Activated CD8-positive, alpha-beta T cell treated with anti-CD3 and anti-CD28 coated beads for 36 hours (primary cell): ENCODE results near the gene DGKG. TPM values are rescaled to one million over a fixed set of nuclear protein-coding genes. Genes with fewer than 3 reads are reported as not detected.

ENCODE experiments used
- ATAC-seq: fragments of 200-7000 bp; cut with Tn5 transposase; one replicate; pipeline ENCODE4 v1.10.0; 2021; ENCODE audit warnings: mild to moderate bottlenecking, moderate library complexity
- CTCF ChIA-PET: fragments of 350-600 bp; sonication (Branson Sonifier 250); formaldehyde crosslinking; loops from one replicate; lab custom pipeline; 2021; ENCODE audit warnings: antibody characterized with exemption; lab: Charles Lee
- POLR2A ChIA-PET: fragments of 350-600 bp; sonication (Branson Sonifier 250); formaldehyde crosslinking; loops from one replicate; lab custom pipeline; 2021; ENCODE audit warnings: antibody characterized with exemption; lab: Charles Lee
- DNase-seq: peaks from one replicate; pipeline ENCODE4 v3.0.0-alpha.2; 2020
- H3K27ac Mint-ChIP-seq: one replicate; pipeline ENCODE4 v1.8.0; 2021; ENCODE audit warnings: mild to moderate bottlenecking, mixed read lengths
- H3K27me3 Mint-ChIP-seq: one replicate; pipeline ENCODE4 v1.8.0; 2021; ENCODE audit warnings: mixed read lengths
- H3K36me3 Mint-ChIP-seq: one replicate; pipeline ENCODE4 v1.8.0; 2021; ENCODE audit warnings: low read depth, mixed read lengths
- H3K4me1 Mint-ChIP-seq: one replicate; pipeline ENCODE4 v1.8.0; 2021; ENCODE audit warnings: low read depth, mixed read lengths
- H3K4me3 Mint-ChIP-seq: one replicate; pipeline ENCODE4 v1.8.0; 2021; ENCODE audit warnings: mild to moderate bottlenecking, moderate library complexity, mixed read lengths
- H3K9me3 Mint-ChIP-seq: one replicate; pipeline ENCODE4 v1.8.0; 2021; ENCODE audit warnings: mixed read lengths
- intact Hi-C: fragments of 100-400 bp; cut with micrococcal nuclease; formaldehyde crosslinking; loops from one replicate; pipeline ENCODE4 v1.10.0; 2022
- total RNA-seq, 2 experiments: library from RNA; stranded (reverse); gene quantifications; one replicate each; pipeline ENCODE4 v1.2.3, GENCODE V29; 2021
- TF ChIP-seq, protein P1 (sequence below): fragments of 200-600 bp; IDR thresholded peaks from one replicate; pipeline ENCODE4 v1.8.0; 2022; ENCODE audit warnings: antibody characterized with exemption, mild to moderate bottlenecking

DGKG gene
- total RNA-seq, 2 experiments from 2014 or later: 0.18 to 0.36 TPM

DNA sequence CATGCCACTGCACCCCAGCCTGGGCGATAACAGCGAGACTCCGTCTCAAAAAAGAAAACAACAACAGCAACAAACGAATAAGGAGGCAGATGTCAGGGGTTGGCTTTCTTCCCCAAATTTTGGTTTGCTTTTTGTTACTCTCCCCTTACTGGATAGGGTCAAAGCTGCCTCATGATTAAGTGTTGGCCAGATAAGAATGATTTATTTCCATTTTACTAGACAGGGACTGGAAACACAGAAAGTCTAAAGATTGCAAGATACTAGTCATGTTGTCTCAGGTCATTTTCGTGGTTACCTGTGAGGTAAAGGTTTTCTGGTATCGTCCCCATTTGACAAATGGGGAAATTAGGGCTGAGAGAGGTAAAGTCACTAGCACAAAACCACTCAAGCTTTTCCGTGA lies 234.6 kb downstream of the DGKG start:
- DNase-seq (no peak), ATAC-seq (no peak)
- H3K27me3 Mint-ChIP-seq: peaks cover 4% of the 10 kb centered on the region
- H3K4me3 Mint-ChIP-seq: no peak overlapping the region
- H3K36me3 Mint-ChIP-seq: no peaks in the 10 kb centered on the region
- CTCF ChIA-PET: no interaction called here
- no peaks in the 10 kb centered on the region for H3K4me1 Mint-ChIP-seq
- POLR2A ChIA-PET: no interaction called here
- H3K27ac Mint-ChIP-seq: no peak overlapping the region
- intact Hi-C loops: no loop called here
- TF ChIP-seq, protein P1, sequence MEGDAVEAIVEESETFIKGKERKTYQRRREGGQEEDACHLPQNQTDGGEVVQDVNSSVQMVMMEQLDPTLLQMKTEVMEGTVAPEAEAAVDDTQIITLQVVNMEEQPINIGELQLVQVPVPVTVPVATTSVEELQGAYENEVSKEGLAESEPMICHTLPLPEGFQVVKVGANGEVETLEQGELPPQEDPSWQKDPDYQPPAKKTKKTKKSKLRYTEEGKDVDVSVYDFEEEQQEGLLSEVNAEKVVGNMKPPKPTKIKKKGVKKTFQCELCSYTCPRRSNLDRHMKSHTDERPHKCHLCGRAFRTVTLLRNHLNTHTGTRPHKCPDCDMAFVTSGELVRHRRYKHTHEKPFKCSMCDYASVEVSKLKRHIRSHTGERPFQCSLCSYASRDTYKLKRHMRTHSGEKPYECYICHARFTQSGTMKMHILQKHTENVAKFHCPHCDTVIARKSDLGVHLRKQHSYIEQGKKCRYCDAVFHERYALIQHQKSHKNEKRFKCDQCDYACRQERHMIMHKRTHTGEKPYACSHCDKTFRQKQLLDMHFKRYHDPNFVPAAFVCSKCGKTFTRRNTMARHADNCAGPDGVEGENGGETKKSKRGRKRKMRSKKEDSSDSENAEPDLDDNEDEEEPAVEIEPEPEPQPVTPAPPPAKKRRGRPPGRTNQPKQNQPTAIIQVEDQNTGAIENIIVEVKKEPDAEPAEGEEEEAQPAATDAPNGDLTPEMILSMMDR: no peak
- H3K9me3 Mint-ChIP-seq: no peaks in the 10 kb centered on the region

DNA sequence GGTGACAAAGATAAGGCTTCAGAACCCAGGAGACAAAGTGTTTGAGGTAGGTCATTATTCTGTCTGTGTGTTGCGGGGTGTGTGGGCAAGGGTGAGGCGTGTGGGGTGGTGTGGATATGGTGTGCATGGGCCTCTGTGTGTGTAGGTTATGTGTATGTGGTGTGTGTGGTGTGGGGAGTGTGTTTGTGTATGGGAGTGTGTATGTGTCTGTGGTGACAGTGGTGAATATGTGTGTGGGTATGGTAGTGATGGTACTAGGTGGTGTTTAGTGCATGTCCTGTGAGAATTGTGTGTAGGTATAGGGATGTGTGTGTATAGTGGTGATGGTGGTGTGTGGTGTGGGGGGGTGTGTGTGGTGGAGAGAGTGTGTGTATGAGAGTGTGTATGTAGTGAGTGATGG lies 236.9 kb downstream of the DGKG start:
- CTCF ChIA-PET: no interaction called here
- H3K27me3 Mint-ChIP-seq: peaks cover 12% of the 10 kb centered on the region
- H3K4me3 Mint-ChIP-seq: no peak overlapping the region

DNA sequence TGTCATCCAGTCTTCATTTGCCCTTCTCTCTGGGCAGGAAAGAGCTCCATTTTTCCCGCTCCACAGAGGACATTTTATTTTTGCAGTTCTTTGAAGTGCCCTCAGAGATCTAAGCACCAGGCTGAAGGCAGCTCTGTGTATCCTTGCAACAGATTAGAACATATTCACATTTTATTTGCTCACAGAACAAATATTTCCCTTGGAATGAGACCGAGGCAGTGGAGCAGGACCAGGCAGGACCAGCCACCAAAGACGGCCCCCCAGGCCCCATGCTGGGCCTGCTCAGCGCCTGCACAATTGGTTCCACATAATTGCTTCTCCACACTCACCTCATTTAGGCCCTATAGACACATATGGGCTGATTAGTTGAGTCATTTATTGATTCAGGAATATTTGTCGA lies 237.4 kb downstream of the DGKG start:
- ChIA-PET CTCF (no interaction called here), POLR2A (no interaction called here)
- Mint-ChIP-seq H3K27me3 (peaks cover 16% of the 10 kb centered on the region), H3K4me3 (no peak overlapping the region), H3K36me3 (no peaks in the 10 kb centered on the region), H3K9me3 (no peaks in the 10 kb centered on the region), H3K27ac (no peak overlapping the region), H3K4me1 (no peaks in the 10 kb centered on the region)
- TF ChIP-seq, protein P1: no peak
- intact Hi-C loops: no loop called here
- DNase-seq (no peak), ATAC-seq (no peak)

More for the DNA sequence above, 236.9 kb downstream of the DGKG start:
- Mint-ChIP-seq H3K27ac (no peak overlapping the region), H3K4me1 (no peaks in the 10 kb centered on the region), H3K36me3 (no peaks in the 10 kb centered on the region), H3K9me3 (no peaks in the 10 kb centered on the region)
- POLR2A ChIA-PET: no interaction called here
- DNase-seq (no peak), ATAC-seq (no peak)
- TF ChIP-seq, protein P1: no peak
- intact Hi-C loops: no loop called here

DNA sequence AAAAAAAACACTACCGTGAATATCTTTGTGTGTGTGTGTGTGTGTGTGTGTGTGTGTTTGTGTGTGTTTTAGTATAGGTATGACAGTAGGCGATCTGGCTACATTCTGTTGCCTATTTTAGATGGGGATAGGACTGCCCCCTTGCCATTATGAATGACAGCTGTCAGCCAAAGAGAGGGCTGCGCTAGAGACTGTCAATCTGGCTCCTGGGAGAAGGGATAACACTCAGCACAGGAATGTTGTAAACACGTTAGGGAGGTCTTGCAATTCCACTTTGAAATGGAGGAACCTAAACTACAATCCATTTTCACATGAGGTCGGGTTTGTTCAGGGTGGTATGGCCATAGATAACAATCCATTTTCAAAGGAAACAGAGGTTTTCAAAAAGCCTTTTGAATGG lies 239.0 kb downstream of the DGKG start:
- ATAC-seq (no peak), DNase-seq (no peak)
- Mint-ChIP-seq H3K4me1 (no peaks in the 10 kb centered on the region), H3K27me3 (peaks cover 25% of the 10 kb centered on the region), H3K9me3 (no peaks in the 10 kb centered on the region), H3K27ac (no peak overlapping the region), H3K4me3 (no peak overlapping the region), H3K36me3 (no peaks in the 10 kb centered on the region)
- TF ChIP-seq, protein P1: no peak
- ChIA-PET CTCF (no interaction called here), POLR2A (interaction anchor here (0.9 kb wide), 1 partner anchor 186 kb away, joined by 3 read pairs; no protein-coding TSS in a partner anchor)
- intact Hi-C loops: no loop called here

DNA sequence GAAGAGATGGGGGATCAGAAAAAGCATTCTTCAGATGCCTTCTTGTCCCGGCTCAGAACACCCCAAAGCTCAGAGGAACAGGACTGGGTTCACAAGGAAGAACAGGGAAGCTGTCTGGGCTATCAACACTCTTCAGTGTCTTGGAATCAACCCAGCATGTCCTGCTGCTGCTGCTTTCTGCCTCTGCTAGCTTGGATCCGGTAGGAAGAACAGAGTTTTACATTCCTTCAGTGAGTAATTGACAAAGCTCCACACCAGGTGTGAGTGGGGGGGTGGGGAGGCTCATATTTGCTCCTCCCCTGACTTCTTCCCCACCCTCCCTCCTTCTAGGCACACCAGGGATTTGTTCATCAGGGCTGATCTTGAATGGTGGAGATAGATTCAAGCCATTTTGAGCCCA lies 240.1 kb downstream of the DGKG start:
- DNase-seq (no peak), ATAC-seq (no peak)
- TF ChIP-seq, protein P1: no peak
- H3K36me3 Mint-ChIP-seq: no peaks in the 10 kb centered on the region
- no peak overlapping the region for H3K4me3 Mint-ChIP-seq
- no peak overlapping the region for H3K27ac Mint-ChIP-seq
- ChIA-PET POLR2A (interaction anchor here (0.7 kb wide), 1 partner anchor 13 kb away, joined by 4 read pairs; the partner anchor contains the start of gene ETV5), CTCF (interaction anchor here (0.6 kb wide), 1 partner anchor 138 kb away, joined by 3 read pairs; no protein-coding TSS in a partner anchor)
- no peaks in the 10 kb centered on the region for H3K9me3 Mint-ChIP-seq
- no peaks in the 10 kb centered on the region for H3K4me1 Mint-ChIP-seq
- H3K27me3 Mint-ChIP-seq: peaks cover 29% of the 10 kb centered on the region
- intact Hi-C loops: no loop called here
